Right ventricle myocardium inferior (tissue), 1 donor: ENCODE measurements around the gene EPAS1. TPM values are rescaled to one million over a fixed set of nuclear protein-coding genes. Genes with fewer than 3 reads are reported as not detected.

Source experiments
- ATAC-seq: fragments of 200-7000 bp; cut with Tn5 transposase; one replicate; pipeline ENCODE4 v1.9.1; 2020; ENCODE audit warnings: mild to moderate bottlenecking, moderate library complexity
- DNase-seq: peaks from one replicate; pipeline ENCODE4 v3.0.0; 2021; ENCODE audit errors: missing footprints
- intact Hi-C: fragments of 100-400 bp; cut with DNase I; formaldehyde crosslinking; loops from one replicate; pipeline ENCODE4 v1.11.0; 2022
- total RNA-seq: library from RNA; stranded (reverse); fragmentation: NEBNext Ultra II Directional; extraction: Animal tissue kit (Norgen Biotek cat#: 25700); gene quantifications from one replicate; pipeline ENCODE4 v1.2.1, GENCODE V29; 2021
- donor health status: DM: no; HTN: yes; CAD: no; lungs with severe emphysema.

Gene EPAS1
- total RNA-seq, 1 donor from 2014 or later: 205 TPM

DNA sequence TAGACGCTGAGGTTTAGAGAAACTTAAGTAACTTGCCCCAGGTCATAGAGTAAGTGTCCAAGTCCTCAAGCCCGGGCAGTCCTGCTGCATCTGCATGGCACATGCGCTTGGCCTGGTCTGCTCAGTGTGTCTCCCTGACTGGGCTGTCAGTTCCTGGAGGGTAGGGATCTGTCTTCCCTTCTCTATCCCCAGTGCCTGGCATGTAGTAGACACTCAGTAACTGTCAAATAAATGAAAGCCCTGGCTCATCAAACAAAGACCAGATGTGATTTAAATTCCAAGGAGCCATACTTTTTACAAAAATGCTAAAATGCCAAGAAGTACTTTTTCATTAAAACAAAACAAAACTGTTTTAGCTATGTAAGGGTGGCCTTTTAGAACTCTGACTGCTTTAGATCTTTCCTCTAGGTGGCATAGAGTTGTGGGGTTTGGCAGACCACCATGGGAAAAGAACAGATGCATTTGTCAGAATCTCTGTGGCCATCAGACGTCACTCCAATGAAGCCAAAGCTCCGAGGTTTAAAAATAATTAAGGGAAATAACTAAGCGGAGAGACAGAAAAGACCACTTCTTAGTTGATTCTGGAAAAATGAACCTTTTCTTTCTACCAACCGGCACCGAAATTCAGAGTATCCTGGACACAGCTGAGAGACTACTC, 34.0 kb downstream of the EPAS1 start:
- intact Hi-C loops: no loop called here
- DNase-seq (no peak), ATAC-seq (peak; percentile 28)

DNA sequence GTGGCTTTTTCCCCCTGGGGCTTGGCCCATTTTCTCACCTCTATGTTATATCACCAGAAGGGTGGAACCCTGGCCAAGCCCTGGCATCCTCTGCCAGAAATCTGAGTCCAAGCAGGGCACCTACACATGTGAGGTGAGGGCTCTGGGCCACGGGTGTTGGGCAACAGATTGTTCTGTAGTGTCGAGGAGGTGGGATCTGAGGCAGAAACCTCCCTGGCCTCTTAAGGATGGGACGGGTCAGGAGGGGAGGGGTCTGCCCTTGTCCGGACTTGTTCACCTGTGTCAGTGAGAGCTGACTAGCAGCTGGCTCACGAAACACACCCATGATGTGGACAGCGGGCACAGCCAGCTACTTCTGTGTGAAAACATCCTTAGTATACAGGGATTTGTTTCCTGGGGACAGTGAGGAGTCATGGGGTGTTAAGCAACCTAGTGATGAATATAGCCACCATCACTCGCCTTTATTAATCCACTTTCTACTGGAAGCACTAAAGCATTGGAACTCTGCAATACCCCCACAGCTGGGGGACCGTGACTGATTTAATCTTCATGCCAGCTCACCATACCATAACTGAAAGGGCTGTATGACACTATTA, 35.6 kb downstream of the EPAS1 start:
- intact Hi-C loops: no loop called here
- DNase-seq: no peak
- no peak for ATAC-seq

DNA sequence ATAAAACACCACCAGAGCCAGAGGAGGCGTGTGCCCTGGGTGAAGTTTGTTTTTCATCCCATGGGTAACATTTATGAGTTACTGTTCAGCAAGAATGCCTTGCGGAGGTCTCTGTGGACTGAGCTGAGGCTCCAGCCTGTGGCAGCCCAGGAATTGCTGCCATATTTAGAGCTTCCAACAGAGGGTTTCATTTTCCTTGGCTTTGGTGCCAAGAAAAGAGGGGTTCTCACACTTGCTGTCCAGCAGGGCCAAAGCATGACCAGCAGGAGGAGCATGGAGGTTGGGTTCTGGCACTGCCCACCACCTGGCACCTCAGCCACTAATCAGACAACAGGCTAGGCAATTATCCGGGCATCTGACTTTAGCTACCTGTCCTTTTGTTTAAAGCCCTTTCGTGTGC, 36.7 kb downstream of the EPAS1 start:
- intact Hi-C loops: no loop called here
- no peak for ATAC-seq
- DNase-seq: no peak

DNA sequence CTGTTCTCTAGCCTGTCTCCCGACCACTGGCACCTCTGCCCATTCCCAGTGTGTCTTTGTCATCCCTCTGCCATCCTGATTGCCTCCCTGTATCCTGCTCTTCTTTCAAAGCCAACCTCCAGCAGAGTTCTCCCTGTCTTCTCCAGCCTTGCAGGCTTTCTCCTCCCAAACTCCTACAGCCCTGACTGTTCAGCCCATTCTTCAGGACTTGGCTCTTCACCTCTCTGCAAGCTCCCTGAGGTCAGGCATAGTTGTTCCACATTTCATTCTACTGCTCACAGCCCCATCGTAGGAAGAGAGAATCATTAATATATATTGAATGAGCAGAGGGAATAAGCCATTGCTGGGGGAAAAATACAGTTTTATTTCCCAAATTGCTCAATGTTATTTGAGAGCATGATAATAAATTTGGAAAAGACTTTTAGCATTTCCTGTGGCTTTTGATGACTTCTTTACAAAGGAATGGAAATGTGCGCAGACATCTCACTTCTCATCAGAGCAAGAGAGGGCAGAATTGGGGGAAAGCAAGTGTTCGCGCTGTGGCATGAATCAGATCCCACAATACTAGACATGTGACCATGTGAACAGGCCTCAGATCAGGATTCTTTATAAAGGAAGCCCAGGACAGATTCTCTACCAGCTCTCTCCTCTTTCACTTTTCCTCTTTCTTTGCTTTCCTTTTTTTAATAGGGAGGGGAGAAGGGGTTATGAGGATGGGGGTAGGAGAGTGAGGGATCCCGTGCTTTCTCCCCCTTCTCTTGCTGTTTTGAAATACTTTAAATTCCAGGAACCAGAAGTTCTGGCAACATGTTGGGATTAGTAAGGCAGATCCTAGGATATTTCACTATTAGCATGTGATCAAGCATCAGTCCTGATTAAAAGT, 37.4 kb downstream of the EPAS1 start:
- ATAC-seq (peak; percentile 10), DNase-seq (no peak)
- intact Hi-C loops: loop anchor here (5.0 kb wide), 1 partner anchor 37 kb away; the partner anchor contains the start of gene EPAS1

DNA sequence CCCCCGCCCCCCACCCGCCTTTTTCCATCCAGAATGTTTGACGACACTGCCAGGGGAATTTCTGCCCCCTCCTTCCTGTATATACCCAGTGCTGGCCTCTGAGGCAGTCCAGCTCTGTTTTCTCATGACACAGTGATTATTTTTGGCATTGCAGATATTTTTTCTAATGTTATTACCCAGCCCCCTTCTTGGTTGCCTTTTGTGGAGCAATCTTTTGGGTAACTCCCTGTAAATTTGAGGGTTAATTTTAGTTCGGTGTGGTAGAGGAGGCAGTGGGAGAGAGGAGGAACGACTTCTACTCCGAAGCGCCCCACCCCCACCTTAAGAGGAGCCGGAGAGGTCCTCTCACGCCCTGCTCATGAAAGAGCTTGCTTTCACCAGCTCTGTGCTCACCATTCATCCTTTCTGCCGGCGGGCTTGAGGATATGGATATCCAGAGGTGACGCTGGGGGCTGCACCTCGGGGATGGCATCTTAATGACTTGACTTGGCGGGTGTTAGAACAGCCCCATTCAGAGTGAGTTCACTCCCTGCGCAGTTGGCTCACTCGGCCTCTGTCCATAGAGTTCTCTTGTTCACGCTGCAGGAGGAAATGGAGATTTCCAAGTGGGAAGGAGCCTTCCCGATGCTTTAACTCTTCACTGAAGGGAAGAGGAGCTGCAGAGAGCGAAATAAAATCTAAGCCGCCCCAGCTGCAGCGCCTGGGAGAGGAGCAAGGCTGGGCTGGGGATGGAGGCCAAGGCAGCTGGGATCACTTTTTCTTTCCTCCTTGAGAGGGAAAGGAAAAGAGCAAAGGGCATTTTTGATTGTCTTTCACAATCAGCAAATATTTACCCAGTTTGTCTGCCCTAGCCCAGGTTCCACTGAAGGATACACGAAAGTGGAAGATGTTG, 38.4 kb downstream of the EPAS1 start:
- ATAC-seq (peak; percentile 21), DNase-seq (no peak)
- intact Hi-C loops: loop anchor here (5.0 kb wide), 1 partner anchor 38 kb away; the partner anchor contains the start of gene EPAS1

DNA sequence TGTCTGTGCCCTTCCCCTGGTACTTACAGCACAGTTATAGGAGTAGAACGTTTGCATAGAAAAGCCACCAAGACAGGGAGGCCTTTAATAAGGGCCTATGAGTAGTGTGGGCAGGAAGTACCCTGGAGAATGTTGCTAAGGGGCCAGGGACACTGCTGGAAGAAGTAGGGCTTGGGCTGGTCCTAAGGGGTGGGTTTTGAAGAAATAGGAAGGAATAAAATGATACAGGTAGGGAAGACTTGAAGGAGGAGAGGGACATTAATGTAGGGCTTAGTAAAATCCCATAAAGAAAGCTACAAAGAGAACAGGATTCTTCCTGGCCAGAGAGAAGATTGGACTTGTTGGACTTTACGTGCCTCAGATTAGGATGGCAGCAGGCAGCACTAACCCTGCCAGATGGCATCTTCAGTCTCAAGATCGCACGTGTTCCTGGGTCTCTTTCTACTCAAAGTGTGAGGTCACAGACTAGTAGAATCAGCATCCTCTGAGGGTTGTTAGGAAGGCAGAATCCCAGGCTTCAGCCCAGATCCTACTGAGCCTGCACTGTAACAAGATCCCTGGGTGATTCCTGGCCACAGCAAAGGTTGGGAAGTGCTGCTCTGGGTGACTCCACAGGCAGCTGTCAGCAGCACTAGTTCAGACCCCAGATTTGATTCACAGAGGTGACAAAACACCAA, 39.2 kb downstream of the EPAS1 start:
- DNase-seq (no peak), ATAC-seq (peak; percentile 27)
- intact Hi-C loops: loop anchor here (5.0 kb wide), 1 partner anchor 39 kb away; the partner anchor contains the start of gene EPAS1

DNA sequence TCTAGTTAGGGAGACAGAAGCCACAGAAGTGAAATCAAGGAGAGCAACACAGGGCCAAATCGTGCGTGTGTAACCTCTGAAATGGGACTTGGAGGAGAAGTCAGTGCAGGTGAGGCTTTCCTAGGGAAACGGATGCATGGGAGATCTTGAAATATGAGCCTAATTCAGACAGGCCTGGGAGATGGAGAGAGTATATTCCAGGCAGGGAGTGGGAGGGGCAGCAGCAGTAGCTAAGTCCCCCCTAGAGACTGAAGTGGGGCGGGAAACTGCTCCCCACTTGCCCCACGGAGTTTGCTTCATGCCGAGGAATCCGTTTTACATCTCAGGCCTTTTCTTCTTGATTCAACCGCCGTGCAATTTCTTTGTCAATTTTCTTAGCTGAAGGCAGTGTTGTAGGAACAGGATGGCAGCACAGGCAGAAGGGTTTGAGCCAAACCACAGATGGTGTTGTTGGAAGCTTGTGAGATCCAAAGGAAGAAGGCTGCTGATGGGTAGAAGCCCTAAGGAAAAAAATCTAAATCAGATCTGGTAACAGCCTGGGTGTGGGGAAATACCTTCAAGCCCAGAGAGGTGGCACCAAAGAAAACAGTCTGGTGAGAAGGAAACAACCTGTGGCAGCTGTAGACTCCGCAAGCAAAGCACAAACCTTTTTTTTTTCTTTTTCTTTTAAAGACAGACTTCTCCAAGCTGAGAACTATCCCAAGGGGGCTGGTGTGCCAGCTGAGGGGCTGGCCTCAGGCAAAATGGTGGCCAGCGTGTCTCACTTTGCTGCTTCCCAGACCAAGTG, 40.2 kb downstream of the EPAS1 start:
- ATAC-seq (no peak), DNase-seq (no peak)
- intact Hi-C loops: loop anchor here (5.0 kb wide), 1 partner anchor 40 kb away; the partner anchor contains the start of gene EPAS1

DNA sequence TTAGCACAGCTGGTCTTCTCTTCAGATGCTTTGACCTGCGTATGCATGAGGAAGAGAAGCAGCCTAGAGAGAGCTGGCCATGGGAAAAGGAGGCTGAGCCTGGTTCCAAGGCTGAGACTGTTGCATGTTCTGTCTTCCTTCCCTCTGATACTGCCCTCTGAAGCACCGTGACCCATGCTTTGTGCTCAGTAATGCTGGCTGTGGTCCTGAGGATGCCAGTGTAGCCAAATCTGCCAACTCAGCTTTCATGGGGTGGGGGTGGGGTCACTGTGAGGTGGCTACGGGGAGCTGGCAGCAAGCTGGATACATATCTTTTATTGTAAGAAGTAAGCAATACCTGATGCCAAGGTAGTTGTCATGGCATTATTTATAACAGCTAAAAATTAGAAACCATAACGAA, 41.5 kb downstream of the EPAS1 start:
- intact Hi-C loops: loop anchor here (5.0 kb wide), 1 partner anchor 41 kb away; the partner anchor contains the start of gene EPAS1
- ATAC-seq (no peak), DNase-seq (no peak)

DNA sequence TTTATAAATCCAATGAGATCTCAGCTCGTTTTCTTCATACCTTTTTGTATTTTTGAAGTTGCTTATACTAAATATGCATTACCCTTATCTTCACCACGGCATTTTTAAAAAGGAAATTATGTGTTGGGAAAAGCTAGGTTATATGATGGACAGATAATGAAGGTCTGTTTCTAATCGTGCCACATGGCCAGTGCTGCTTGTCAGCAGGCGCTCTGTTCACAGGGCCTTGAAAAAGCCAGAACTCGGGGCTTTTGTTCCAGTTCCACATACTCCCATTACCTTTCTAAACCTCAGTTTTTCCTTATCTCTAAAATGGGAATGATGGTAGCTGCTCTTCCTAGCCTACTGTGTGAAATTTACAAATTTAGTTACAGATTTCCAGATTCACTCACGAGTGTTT, 42.0 kb downstream of the EPAS1 start:
- DNase-seq (no peak), ATAC-seq (no peak)
- intact Hi-C loops: loop anchor here (5.0 kb wide), 1 partner anchor 42 kb away; the partner anchor contains the start of gene EPAS1

DNA sequence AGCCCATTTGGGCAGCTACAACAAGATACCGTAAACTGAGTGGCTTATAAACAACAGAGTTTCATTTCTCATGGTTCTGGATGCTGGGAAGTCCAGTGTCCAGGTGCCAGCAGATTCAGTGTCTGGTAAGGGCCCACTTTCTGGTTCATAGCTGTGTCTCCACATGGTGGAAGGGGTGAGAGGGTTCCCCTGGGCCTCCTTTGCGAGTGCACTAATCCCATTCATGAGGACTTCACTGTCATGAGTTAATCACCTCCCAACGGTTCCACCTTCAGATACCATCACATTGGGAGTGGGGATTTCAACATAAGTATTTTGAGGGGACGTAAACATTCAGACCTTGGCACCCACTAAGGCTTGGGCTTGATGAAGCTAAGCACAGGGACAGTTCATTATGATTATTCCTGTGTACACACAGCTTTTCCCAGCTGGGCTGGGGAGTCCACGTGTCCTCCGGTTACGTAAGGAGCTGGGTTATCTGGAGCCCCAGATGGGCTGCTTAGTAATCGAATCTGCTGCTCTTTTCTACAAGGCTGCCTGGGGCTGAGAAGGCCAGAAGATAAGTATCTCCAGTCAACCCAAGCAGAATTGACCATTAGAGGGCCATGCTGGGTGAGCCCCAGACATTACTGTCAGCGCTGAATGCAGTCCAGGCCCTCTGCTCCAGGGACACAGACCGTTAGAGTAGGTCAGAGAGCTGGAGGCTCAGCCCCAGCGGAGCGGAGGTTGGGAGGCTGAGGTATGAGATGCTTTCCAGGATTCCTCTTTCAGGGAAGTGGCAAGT, 42.7 kb downstream of the EPAS1 start:
- intact Hi-C loops: loop anchor here (5.0 kb wide), 1 partner anchor 43 kb away; the partner anchor contains the start of gene EPAS1
- DNase-seq: peak; percentile 81

DNA sequence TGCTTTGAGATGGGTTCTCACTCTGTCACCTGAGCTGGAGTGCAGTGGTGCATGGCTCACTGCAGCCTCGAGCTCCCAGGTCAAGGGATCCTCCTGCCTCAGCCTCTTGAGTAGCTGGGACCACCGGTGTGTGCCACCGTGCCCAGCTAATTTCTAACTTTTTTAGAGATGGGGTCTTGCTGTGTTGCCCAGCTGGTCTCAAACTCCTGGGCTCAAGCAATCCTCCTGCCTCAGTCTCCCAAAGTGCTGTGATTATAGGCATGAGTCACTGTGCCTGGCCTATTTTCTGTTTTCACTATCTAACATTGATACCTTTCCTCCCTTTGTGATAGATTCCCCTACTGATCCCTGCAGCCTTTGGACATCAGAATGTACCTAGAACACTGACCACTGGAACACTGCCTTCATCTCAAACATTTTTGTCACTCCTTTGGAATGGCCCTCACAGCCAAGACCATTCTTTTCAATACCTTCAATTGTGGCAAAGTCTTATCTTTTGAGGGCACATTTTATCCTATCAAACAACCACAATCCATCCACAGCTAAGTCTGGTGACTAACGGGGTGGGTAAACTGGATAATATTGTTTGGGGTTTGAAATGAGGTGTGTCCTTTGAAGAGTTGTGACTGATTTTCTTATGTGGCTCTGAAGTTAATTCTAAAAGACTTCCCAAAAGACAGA, 43.7 kb downstream of the EPAS1 start:
- intact Hi-C loops: no loop called here
- DNase-seq (no peak), ATAC-seq (no peak)

More for the DNA sequence above, 42.7 kb downstream of the EPAS1 start:
- peak; percentile 71 for ATAC-seq

DNA sequence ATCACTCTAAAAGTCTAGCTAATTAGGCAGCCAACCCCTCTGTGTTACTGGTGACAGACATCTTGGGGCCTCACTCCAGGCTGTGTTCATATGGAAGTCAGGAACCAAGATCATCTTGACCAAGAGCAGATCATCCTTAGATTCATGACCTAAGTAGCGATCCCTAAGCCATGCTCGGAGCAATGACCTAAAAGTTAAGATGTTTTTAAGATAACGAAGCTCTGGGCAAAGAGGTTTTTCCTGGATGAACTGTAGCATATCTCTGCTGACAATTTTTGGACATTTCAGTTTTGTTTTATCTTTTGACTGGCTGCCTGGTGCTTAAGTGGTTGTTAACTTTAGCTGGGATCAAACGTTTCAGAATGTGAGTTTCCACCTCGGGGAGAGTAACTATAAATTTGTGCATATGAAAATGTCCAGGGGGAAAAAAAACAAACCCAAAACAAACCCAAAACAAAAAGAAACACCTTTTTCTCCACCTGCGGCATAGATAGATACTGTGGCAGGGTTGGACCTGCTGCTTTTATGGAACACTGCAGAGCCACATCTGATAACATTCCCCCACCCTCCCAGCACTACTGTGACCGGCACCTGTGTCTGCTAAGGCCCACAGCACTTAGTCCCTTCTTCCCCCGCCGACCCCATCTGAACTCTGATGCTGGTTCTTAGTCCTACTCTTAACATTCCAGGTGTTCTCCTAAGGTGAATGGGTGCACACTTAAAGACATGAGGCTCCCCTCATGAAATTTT, 45.5 kb downstream of the EPAS1 start:
- intact Hi-C loops: no loop called here
- no peak for ATAC-seq
- DNase-seq: no peak

DNA sequence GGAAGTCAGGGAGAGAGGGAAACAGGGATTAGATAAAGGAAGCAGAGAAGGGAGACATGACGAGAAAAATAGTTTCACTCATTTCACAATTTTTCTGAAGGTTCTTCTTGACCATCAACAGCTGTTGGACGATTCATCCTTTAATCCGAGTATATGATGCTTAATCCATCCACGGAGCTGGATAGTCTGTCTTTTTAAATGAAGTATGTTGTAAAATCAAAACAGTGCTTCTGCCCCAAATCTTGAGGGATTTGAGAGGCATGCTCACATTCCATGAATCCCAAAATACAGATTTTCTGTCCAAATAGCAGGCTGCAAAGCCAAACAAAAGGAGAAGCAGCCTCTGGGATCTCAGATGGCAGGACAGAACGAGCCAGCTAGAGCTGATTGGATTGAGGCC, 47.5 kb downstream of the EPAS1 start:
- intact Hi-C loops: no loop called here
- no peak for DNase-seq
- no peak for ATAC-seq

DNA sequence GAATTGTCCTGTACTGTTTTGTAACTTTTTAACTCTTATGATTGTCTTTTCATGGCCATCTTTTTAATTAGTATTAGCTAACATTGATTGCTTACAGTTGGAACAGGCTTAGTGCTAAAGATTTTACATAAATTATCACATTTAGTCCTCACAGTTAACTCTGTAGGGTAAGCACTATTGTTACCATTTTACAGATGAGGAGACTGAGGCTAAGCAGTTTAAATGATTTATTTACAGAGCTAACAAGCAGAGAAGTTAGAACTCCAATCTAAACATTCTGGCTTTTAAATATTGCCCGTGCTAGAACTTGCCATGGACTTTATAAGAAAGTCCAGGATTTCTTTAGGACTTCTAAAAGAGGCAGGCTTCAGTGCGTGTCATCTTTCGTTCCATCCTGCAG, 48.6 kb downstream of the EPAS1 start:
- no peak for ATAC-seq
- no peak for DNase-seq
- intact Hi-C loops: no loop called here

DNA sequence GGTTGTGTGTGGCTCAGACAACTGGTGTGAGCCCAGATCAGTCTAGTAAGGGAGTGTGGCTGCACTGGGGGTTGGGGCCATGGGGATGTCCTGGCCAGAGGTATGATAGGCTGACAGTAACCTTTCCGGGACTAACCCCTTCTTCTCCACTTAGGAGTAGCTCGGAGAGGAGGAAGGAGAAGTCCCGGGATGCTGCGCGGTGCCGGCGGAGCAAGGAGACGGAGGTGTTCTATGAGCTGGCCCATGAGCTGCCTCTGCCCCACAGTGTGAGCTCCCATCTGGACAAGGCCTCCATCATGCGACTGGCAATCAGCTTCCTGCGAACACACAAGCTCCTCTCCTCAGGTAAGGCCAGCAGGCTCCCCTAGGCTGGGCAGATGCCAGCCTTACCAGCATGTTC, 49.5 kb downstream of the EPAS1 start:
- intact Hi-C loops: no loop called here
- no peak for DNase-seq
- ATAC-seq: no peak
